Measurements from ENCODE around the gene SLC35F4.

DNA sequence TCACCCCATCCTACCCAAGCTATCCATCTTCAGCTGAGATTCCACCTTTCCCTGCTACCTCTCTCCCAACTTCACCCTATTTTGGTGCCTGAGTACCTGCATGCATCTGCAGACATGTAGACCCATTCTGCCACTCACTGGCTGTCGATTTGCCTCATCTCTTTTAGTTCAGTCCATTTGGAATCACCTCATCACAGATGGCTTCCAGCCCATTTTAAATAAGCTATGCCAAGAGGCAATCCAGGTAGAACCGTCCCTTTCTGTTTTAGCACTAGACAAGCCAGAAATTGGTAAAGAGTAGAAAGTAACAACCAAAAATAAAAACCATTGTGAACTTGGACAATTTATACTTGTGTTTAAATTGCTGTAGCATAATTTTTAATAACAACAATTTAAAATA is 11.3 kb downstream of the SLC35F4 start:
- TF ChIP-seq, protein P1, sequence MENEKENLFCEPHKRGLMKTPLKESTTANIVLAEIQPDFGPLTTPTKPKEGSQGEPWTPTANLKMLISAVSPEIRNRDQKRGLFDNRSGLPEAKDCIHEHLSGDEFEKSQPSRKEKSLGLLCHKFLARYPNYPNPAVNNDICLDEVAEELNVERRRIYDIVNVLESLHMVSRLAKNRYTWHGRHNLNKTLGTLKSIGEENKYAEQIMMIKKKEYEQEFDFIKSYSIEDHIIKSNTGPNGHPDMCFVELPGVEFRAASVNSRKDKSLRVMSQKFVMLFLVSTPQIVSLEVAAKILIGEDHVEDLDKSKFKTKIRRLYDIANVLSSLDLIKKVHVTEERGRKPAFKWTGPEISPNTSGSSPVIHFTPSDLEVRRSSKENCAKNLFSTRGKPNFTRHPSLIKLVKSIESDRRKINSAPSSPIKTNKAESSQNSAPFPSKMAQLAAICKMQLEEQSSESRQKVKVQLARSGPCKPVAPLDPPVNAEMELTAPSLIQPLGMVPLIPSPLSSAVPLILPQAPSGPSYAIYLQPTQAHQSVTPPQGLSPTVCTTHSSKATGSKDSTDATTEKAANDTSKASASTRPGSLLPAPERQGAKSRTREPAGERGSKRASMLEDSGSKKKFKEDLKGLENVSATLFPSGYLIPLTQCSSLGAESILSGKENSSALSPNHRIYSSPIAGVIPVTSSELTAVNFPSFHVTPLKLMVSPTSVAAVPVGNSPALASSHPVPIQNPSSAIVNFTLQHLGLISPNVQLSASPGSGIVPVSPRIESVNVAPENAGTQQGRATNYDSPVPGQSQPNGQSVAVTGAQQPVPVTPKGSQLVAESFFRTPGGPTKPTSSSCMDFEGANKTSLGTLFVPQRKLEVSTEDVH (IDR thresholded peaks at IDR 0.05; ENCODE audit: low read depth, partially characterized antibody) = no peak
- TF ChIP-seq SMAD1 (IDR thresholded peaks at IDR 0.05; ENCODE audit: low read depth, partially characterized antibody) (no peak), YY1 (IDR thresholded peaks at IDR 0.05; ENCODE audit: low read depth, low read length) (no peak), EZH2 (IDR thresholded peaks at IDR 0.05; ENCODE audit: borderline replicate concordance, control insufficient read depth, low read depth, low read length) (no peak), POLR2AphosphoS5 (IDR thresholded peaks at IDR 0.05; ENCODE audit: low read length) (no peak), TCF12 (IDR thresholded peaks at IDR 0.05; ENCODE audit: low read depth, low read length) (no peak), RELA (IDR thresholded peaks at IDR 0.05; ENCODE audit: borderline replicate concordance, partially characterized antibody) (no peak), POLR2A (IDR thresholded peaks at IDR 0.05; ENCODE audit: low read depth, low read length) (no peak)
- TF ChIP-seq, protein P2, sequence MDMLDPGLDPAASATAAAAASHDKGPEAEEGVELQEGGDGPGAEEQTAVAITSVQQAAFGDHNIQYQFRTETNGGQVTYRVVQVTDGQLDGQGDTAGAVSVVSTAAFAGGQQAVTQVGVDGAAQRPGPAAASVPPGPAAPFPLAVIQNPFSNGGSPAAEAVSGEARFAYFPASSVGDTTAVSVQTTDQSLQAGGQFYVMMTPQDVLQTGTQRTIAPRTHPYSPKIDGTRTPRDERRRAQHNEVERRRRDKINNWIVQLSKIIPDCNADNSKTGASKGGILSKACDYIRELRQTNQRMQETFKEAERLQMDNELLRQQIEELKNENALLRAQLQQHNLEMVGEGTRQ (IDR thresholded peaks at IDR 0.05; ENCODE audit: borderline replicate concordance, low read depth, low read length) = no peak
